Limb (tissue), 2 donors: ENCODE data around the gene IFT74.

Source experiments
- DNase-seq, 2 donors: peaks; one replicate each; pipeline ENCODE4 v3.0.0-alpha.2; 2016; ENCODE audit errors: extremely low spot score in 2 of 2

IFT74 gene

GRCh38 chr9:26955921-26956859 lies at the start of gene IFT74:
Gene IFT74 (plus strand): TSS chr9:26956412. CDS start chr9:26961968, 5,556 bp downstream.
- DNase-seq = peak; percentile 95 to 98

- no peak for DNase-seq
Observed at GRCh38 chr9:26913138-26913668, 43.0 kb upstream of the IFT74 start.

- DNase-seq = no peak
Observed at GRCh38 chr9:26919698-26920097, 36.5 kb upstream of the IFT74 start.

GRCh38 chr9:26925609-26926008 lies 30.6 kb upstream of the IFT74 start:
- no peak for DNase-seq

- no peak for DNase-seq
Observed at GRCh38 chr9:26928902-26929495, 27.2 kb upstream of the IFT74 start.

- no peak for DNase-seq
Observed at GRCh38 chr9:26935847-26936246, 20.4 kb upstream of the IFT74 start.

GRCh38 chr9:26937816-26938371 lies 18.3 kb upstream of the IFT74 start:
- no peak for DNase-seq

GRCh38 chr9:26939955-26940711 lies 16.1 kb upstream of the IFT74 start:
- no peak for DNase-seq

GRCh38 chr9:26940779-26941178 lies 15.4 kb upstream of the IFT74 start:
- DNase-seq = no peak

GRCh38 chr9:26945591-26945990 lies 10.6 kb upstream of the IFT74 start:
- no peak for DNase-seq

GRCh38 chr9:26946753-26947727 lies 9.2 kb upstream of the IFT74 start, which contains the start of gene PLAA:
Gene PLAA (minus strand): TSS chr9:26947242. CDS start chr9:26947045, 197 bp downstream.
- DNase-seq = peak; percentile 93

- no peak for DNase-seq
Observed at GRCh38 chr9:26947736-26948135, 8.5 kb upstream of the IFT74 start.

- no peak for DNase-seq
Observed at GRCh38 chr9:26949637-26950069, 6.6 kb upstream of the IFT74 start.

- no peak for DNase-seq
Observed at GRCh38 chr9:26950521-26950920, 5.7 kb upstream of the IFT74 start.

GRCh38 chr9:26951794-26952193 lies 4.4 kb upstream of the IFT74 start:
- DNase-seq = no peak

- DNase-seq = no peak
Observed at GRCh38 chr9:26954050-26954508, 2.1 kb upstream of the IFT74 start.

- DNase-seq = no peak
Observed at GRCh38 chr9:26955222-26955903, 849 bp upstream of the IFT74 start.

GRCh38 chr9:26956860-26957233 lies 635 bp downstream of the IFT74 start:
- DNase-seq = no peak

- no peak for DNase-seq
Observed at GRCh38 chr9:26971721-26972120, 15.5 kb downstream of the IFT74 start.
